ENCODE results near the gene APOC3.

Gene APOC3

GRCh38 chr11:116866804-116867455, 37.2 kb downstream of the APOC3 start:
- no peak overlapping the region for H3K4me3 ChIP-seq
- H3K27ac ChIP-seq: no peak overlapping the region

GRCh38 chr11:116867619-116868018, 37.9 kb downstream of the APOC3 start:
- Histone ChIP-seq H3K4me3 (no peak overlapping the region), H3K27ac (no peak overlapping the region)

DNA sequence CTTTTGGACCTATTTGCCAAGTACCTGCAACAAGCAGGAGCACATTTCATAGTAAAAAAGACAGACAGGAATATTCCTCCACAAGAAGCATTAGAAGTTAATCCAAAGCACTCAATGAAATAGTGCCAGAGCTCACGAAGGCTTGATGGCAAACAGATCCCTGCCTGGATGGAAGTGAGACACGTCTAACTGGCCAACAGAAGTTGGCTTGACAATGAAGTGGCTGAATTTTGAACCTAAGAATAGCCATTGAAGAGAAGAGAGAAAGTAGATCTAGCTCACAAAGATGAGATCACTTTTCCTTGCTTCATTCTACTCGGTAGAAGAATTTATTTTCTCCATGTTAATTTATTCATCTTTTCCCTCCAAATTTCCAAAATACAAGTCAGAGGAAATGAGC, 38.4 kb downstream of the APOC3 start:
- no peak overlapping the region for H3K4me3 ChIP-seq
- H3K27ac ChIP-seq: no peak overlapping the region

GRCh38 chr11:116869610-116870009, 39.9 kb downstream of the APOC3 start:
- H3K27ac ChIP-seq: no peak overlapping the region
- H3K4me3 ChIP-seq: no peak overlapping the region

DNA sequence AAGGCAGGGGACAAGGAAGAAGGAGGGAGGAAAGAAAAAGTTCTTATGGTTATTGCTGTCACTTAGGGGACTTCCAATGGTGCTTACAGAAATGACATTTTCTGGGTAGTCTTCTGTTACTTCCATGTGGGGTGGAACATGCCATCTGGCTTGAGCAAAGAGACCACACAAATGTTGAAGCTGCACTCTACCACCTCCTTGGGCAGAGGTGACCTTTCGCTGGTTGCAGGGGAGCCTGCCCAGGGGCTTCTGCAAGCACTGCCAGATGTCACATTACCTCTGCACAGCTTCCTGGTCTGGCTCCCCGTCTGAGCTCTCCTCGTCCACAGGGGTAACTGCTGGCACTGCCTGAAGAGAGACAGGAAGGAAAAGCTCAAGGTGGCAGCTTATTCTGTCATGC, 40.3 kb downstream of the APOC3 start:
- H3K27ac ChIP-seq: peak overlapping the region in 1 of 21 experiments; percentile 36

GRCh38 chr11:116871248-116871647, 41.5 kb downstream of the APOC3 start:
- Histone ChIP-seq H3K4me3 (no peak overlapping the region), H3K27ac (peak overlapping the region in 8 of 21 experiments; percentile 9 to 56 (median 42))

More for the DNA sequence above, 40.3 kb downstream of the APOC3 start:
- H3K4me3 ChIP-seq: no peak overlapping the region

DNA sequence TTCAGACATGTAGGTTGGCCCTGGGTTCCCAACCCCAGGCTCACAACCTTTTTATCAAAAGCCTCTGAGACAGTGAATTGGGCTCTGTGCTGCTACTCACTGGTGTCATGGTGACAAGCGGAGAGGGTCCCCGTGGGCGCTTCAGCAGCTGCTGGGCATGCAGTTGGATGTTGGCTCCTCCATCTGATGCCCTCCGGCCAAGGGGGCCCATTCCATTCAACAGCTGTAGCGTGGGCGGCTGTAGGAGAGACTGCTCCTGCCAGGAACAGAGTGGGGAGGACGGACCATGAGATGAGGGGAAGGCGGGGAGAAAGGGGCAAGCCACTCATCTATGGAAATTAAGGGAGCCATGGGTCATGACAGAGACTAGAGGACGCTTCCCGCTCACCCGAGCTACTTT, 43.7 kb downstream of the APOC3 start:
- peak overlapping the region in 1 of 21 experiments; percentile 14 for H3K27ac ChIP-seq
- no peak overlapping the region for H3K4me3 ChIP-seq

GRCh38 chr11:116874251-116874650, 44.5 kb downstream of the APOC3 start:
- no peak overlapping the region for H3K27ac ChIP-seq
- no peak overlapping the region for H3K4me3 ChIP-seq

- H3K4me3 ChIP-seq: no peak overlapping the region
These were observed 45.5 kb downstream of the APOC3 start for GRCh38 chr11:116875194-116875593.

DNA sequence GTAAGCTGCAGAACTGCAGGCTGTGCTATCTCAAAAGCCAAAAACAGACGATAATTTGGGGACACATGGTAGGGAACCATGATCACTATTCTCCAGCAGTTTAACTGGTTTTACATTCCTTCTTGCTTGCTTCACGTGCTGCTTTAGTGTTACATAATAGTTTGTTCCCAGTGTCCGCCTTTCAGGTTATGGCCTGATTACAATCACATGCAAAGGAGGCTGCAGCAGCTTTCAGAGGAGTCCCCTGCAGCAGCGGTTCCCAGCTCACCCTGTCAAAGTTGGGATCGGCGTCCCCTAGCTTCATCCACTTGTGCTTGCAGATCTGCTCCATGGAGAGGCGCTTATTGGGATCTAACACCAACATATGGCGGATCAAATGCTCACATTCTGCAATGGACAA, 46.9 kb downstream of the APOC3 start:
- peak overlapping the region in 1 of 21 experiments; percentile 26 for H3K27ac ChIP-seq

More at GRCh38 chr11:116875194-116875593, 45.5 kb downstream of the APOC3 start:
- peak overlapping the region in 1 of 21 experiments; percentile 11 for H3K27ac ChIP-seq

DNA sequence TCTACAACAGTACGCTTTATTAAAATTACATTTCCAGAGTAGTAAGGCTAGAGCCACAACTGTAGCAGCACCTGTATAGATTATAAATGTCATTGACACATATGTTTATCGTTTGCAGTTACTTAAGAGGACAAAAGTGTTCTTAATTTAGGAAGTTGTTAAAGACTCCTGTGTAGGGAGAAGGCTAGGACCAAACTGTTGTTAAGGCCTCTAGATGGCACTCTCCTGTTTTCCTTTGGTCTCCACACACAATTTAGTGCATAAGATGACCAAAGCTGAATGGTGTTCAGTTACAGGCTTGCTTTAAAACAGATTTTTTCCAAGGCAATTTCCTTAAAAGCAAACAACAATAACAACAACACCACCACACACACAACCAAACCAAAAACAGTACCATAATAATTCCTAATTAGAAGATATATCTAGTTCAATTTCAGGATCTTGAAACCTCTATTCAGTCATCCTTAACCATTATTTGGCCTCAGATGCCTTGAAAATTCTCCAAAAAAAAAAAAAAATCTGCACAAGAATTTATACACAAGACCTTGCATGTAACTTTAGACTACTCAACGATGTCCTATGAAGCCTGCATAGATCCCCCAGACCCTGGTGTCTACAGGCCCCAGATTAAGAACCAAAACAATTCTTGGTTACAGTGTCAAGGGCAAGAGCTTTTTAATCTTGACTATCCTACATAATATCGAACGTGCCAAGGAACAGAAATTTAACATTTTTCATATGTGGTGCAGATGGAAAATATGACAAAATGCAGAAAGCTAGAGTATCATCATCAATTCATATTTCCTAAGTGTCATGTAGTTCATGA, 50.3 kb downstream of the APOC3 start:
- Histone ChIP-seq H3K4me3 (no peak overlapping the region), H3K27ac (peak overlapping the region in 2 of 21 experiments; percentile 26 to 41)

More for the DNA sequence above, 46.9 kb downstream of the APOC3 start:
- H3K4me3 ChIP-seq: no peak overlapping the region

- Histone ChIP-seq H3K4me3 (no peak overlapping the region), H3K27ac (peak overlapping the region in 2 of 21 experiments; percentile 17 to 41)
These were observed 51.4 kb downstream of the APOC3 start for GRCh38 chr11:116881143-116881542.

DNA sequence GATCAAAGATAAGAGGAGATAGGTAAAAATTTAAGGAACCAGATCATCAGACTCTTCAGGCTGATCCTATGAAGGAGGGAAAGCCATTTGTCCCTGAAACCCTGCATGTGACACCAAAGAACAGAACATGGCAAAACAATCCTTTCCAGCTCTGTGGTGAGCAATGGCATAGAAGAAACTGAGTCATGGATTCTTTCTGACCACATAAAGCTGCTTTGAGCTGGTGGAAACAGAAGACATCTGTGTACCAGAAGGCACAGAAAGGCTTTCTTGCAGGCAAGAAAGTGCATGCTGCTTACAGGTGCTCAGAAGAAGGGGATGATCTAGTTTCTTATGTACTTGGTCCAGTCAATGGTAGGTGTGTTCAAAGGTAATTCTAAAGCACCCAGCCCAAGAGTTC, 52.7 kb downstream of the APOC3 start:
- peak overlapping the region in 2 of 21 experiments; percentile 12 to 41 for H3K27ac ChIP-seq

More for the DNA sequence above, 52.7 kb downstream of the APOC3 start:
- no peak overlapping the region for H3K4me3 ChIP-seq
